GM06990 (cell line): ENCODE data around the gene ZNF791.
"Not testable (repeated sequence)": the region's sequence is repeated elsewhere in the genome, so short reads cannot be mapped to it uniquely, and the experiment has no call there.

ENCODE experiments used
- DNase-seq: peaks from one replicate; pipeline ENCODE4 v3.0.0-alpha.2; 2011; ENCODE audit not compliant: insufficient read length; ENCODE audit errors: extremely low read depth
- H3K27me3 ChIP-seq: replicated peaks from 2 replicates; pipeline ENCODE4 v1.6.0; 2011; ENCODE audit warnings: low read length; ENCODE audit not compliant: control insufficient read depth, insufficient read depth
- H3K36me3 ChIP-seq: 2 replicates; pipeline ENCODE4 v1.5.1; 2011; ENCODE audit warnings: low read length; ENCODE audit not compliant: control insufficient read depth, insufficient read depth
- H3K4me3 ChIP-seq: replicated peaks from 2 replicates; pipeline ENCODE4 v1.5.1; 2011; ENCODE audit warnings: low read depth, mild to moderate bottlenecking, control low read depth, low read length
- CTCF ChIP-seq: IDR thresholded peaks from 2 replicates; pipeline ENCODE4 v1.5.1; 2011; ENCODE audit warnings: low read length, control low read depth, mild to moderate bottlenecking, inconsistent platforms; ENCODE audit not compliant: insufficient read depth, poor library complexity, severe bottlenecking

ZNF791 gene

GRCh38 chr19:12610540-12611360 lies at the start of gene ZNF791, which contains the start of gene ZNF490:
ZNF791 (plus strand) TSS chr19:12610920; CDS start chr19:12611080, 160 bp downstream.
ZNF490 (minus strand) TSS chr19:12610813; CDS start chr19:12610680, 133 bp downstream.
- TF ChIP-seq CTCF = no peak
- Histone ChIP-seq H3K27me3 (no peaks in the 10 kb centered on the region), H3K4me3 (peak within 1 kb of the TSS; percentile 72), H3K36me3 (peaks cover 4% of the 10 kb centered on the region)
- DNase-seq = peak; percentile 93

GRCh38 chr19:12564016-12564664 lies 46.6 kb upstream of the ZNF791 start:
- H3K4me3 ChIP-seq = no peak overlapping the region
- peak; percentile 97 for TF ChIP-seq CTCF
- peak; percentile 78 for DNase-seq
- H3K36me3 ChIP-seq = no peaks in the 10 kb centered on the region
- no peaks in the 10 kb centered on the region for H3K27me3 ChIP-seq

- H3K36me3 ChIP-seq = not testable (repeated sequence)
Measured at GRCh38 chr19:12566380-12566779, 44.3 kb upstream of the ZNF791 start.

GRCh38 chr19:12567951-12568350 lies 42.8 kb upstream of the ZNF791 start:
- Histone ChIP-seq H3K4me3 (no peak overlapping the region), H3K27me3 (no peaks in the 10 kb centered on the region), H3K36me3 (no peaks in the 10 kb centered on the region)
- no peak for TF ChIP-seq CTCF
- DNase-seq = no peak

More at GRCh38 chr19:12566380-12566779, 44.3 kb upstream of the ZNF791 start:
- DNase-seq, H3K27me3 ChIP-seq, H3K4me3 ChIP-seq: not testable (repeated sequence)

- TF ChIP-seq CTCF = no peak
- peak; percentile 46 for DNase-seq
- peaks cover 2% of the 10 kb centered on the region; the same call in 1 of the 2 replicates for H3K36me3 ChIP-seq
- H3K27me3 ChIP-seq = no peaks in the 10 kb centered on the region
- no peak overlapping the region for H3K4me3 ChIP-seq
Measured at GRCh38 chr19:12574036-12574435, 36.7 kb upstream of the ZNF791 start.

- no peaks in the 10 kb centered on the region for H3K27me3 ChIP-seq
- DNase-seq = no peak
- peaks cover 11% of the 10 kb centered on the region for H3K36me3 ChIP-seq
- TF ChIP-seq CTCF = no peak
- H3K4me3 ChIP-seq = no peak overlapping the region
Measured at GRCh38 chr19:12578641-12579040, 32.1 kb upstream of the ZNF791 start.
